GM12878 (cell line): ENCODE data around the gene CCDC68. TPM values are rescaled to one million over a fixed set of nuclear protein-coding genes. Genes with fewer than 3 reads are reported as not detected.

ENCODE experiments used
- ATAC-seq: fragments of 200-7000 bp; cut with Tn5 transposase; 3 replicates; pipeline ENCODE4 v1.9.1; 2020; ENCODE audit warnings: mild to moderate bottlenecking, moderate library complexity
- BruUV-seq: library from RNA; stranded (reverse); fragments of 400-500 nt; replicated peaks from 2 replicates; lab custom pipeline; 2021; lab: Mats Ljungman, UMichigan
- CTCF ChIA-PET: fragments of 300-600 bp; sonication (Branson Sonifier 250); formaldehyde crosslinking; extraction: SDS; loops from one replicate; lab custom pipeline; 2021; ENCODE audit warnings: inconsistent platforms; lab: Yijun Ruan, JAX
- POLR2A ChIA-PET: fragments of 350-600 bp; formaldehyde crosslinking; extraction: SDS; loops from one replicate; lab custom pipeline; 2021; ENCODE audit warnings: inconsistent platforms; lab: Charles Lee
- RAD21 ChIA-PET: fragments of 300-600 bp; sonication (Branson Sonifier 250); formaldehyde crosslinking; loops from one replicate; lab custom pipeline; 2023; ENCODE audit warnings: antibody characterized with exemption; ENCODE audit not compliant: unreplicated experiment; lab: Charles Lee
- SMC1A ChIA-PET: fragments of 300-600 bp; sonication (Branson Sonifier 250); formaldehyde crosslinking; loops from one replicate; lab custom pipeline; 2023; ENCODE audit not compliant: unreplicated experiment, uncharacterized antibody; lab: Charles Lee
- DNase-seq: peaks from one replicate; pipeline ENCODE4 v3.0.0-alpha.2; 2011; ENCODE audit warnings: low read depth, low spot score
- FAIRE-seq: peaks from 3 replicates; lab custom pipeline; 2011; peaks lifted over from hg19 to GRCh38; lab: Jason Lieb, UNC
- H2AFZ ChIP-seq: 2 replicates; pipeline ENCODE4 v1.6.0; 2011; ENCODE audit warnings: low read depth, low read length, control low read depth; ENCODE audit not compliant: control insufficient read depth
- H3K27ac ChIP-seq: 2 replicates; pipeline ENCODE4 v1.5.1; 2011; ENCODE audit warnings: control low read depth; ENCODE audit not compliant: control insufficient read depth, insufficient read depth
- H3K27me3 ChIP-seq, 2 experiments: replicated peaks in 1 of 2; 2 replicates each; pipeline versions ENCODE4 v1.6.0 to v1.6.1; 2011; ENCODE audit warnings: low read length in 1 of 2; ENCODE audit not compliant: control insufficient read depth in 2 of 2, insufficient read depth in 2 of 2
- H3K36me3 ChIP-seq, 2 experiments: 2 replicates each; pipeline ENCODE4 v1.5.1; 2011; ENCODE audit warnings: low read length in 1 of 2; ENCODE audit not compliant: control insufficient read depth in 2 of 2, insufficient read depth in 2 of 2
- H3K4me1 ChIP-seq: 2 replicates; pipeline ENCODE4 v1.6.1; 2011; ENCODE audit warnings: mild to moderate bottlenecking, low read length, moderate library complexity, mixed read lengths; ENCODE audit not compliant: control insufficient read depth, insufficient read depth
- H3K4me2 ChIP-seq: 2 replicates; pipeline ENCODE4 v1.6.0; 2011; ENCODE audit warnings: control low read depth; ENCODE audit not compliant: control insufficient read depth, insufficient read depth
- H3K4me3 ChIP-seq: fragments of 200-600 bp; sonication (generic); 2 replicates; pipeline ENCODE4 v1.5.1; 2016
- H3K79me2 ChIP-seq: 2 replicates; pipeline ENCODE4 v1.6.0; 2011; ENCODE audit warnings: low read length; ENCODE audit not compliant: control insufficient read depth, insufficient read depth
- H3K9ac ChIP-seq: 2 replicates; pipeline ENCODE4 v1.8.0; 2011; ENCODE audit warnings: low read length, control low read depth, mixed read lengths; ENCODE audit not compliant: control insufficient read depth, insufficient read depth
- H3K9me3 ChIP-seq: replicated peaks from 3 replicates; pipeline ENCODE4 v1.5.1; 2011; ENCODE audit warnings: mild to moderate bottlenecking, low read length; ENCODE audit not compliant: control insufficient read depth, insufficient read depth
- H4K20me1 ChIP-seq: 2 replicates; pipeline ENCODE4 v1.6.0; 2011; ENCODE audit not compliant: control insufficient read depth, insufficient read depth
- MTA2 ChIP-seq: fragments of 450-650 bp; IDR thresholded peaks from 2 replicates; pipeline ENCODE4 v1.6.1; 2016; ENCODE audit warnings: low read depth, mild to moderate bottlenecking, moderate library complexity
- NR2F1 ChIP-seq: fragments of 450-650 bp; conservative IDR thresholded peaks from 2 replicates; pipeline ENCODE4 v1.6.1; 2017; ENCODE audit warnings: mild to moderate bottlenecking
- WGBS: methylation state at CpG from one replicate; pipeline ENCODE4 v1.1.6; 2016; ENCODE audit warnings: low lambda C conversion rate; ENCODE audit not compliant: insufficient replicate concordance, insufficient coverage; ENCODE audit errors: missing lambda C conversion rate; 5-methylcytosine and 5-hydroxymethylcytosine counted together
- in situ Hi-C: fragments of 300-500 bp; cut with MboI; formaldehyde crosslinking; loops from 9 replicates; pipeline ENCODE4 v1.14.3; 2018; ENCODE audit warnings: mixed read lengths
- intact Hi-C: fragments of 100-400 bp; cut with micrococcal nuclease; formaldehyde crosslinking; loops from one replicate; pipeline ENCODE4 v1.14.2; 2022; ENCODE audit not compliant: unreplicated experiment
- polyA plus RNA-seq, 11 experiments: library from polyadenylated mRNA; depleted of rRNA in 4 of 11; unstranded in 6 of 11; stranded (reverse) in 5 of 11; fragments of >200 nt; fragmentation: Nextera tagmentation in 4 of 11; fragmentation: Illumina TruSeq in 1 of 11; extraction: Ambion mirVana in 4 of 11; extraction: Trizol in 1 of 11; gene quantifications; 1 replicate in 1 of 11; 2 replicates in 10 of 11; pipeline versions ENCODE4 v1.2.1 to v1.2.3, GENCODE V29; 2011 to 2016; ENCODE audit warnings: inconsistent platforms in 2 of 11, missing spikeins in 2 of 11, low read depth in 1 of 11
- total RNA-seq, 4 experiments: library from RNA; depleted of rRNA in 3 of 4; stranded (reverse); fragments of >200 nt in 3 of 4; fragmentation: Illumina TruSeq in 1 of 4; extraction: Trizol in 1 of 4; gene quantifications; 2 replicates each; pipeline versions ENCODE4 v1.2.1 to v1.2.3, GENCODE V29; 2013 to 2021
- TF ChIP-seq, protein P1 (sequence below): IDR thresholded peaks from 2 replicates; pipeline ENCODE4 v1.6.1; 2011; ENCODE audit warnings: borderline replicate concordance, low read depth, mild to moderate bottlenecking, moderate library complexity, low read length; ENCODE audit not compliant: insufficient read depth, poor library complexity, severe bottlenecking
- TF ChIP-seq, protein P2 (sequence below): IDR thresholded peaks from 2 replicates; pipeline ENCODE4 v1.6.1; 2012; ENCODE audit warnings: low read length, inconsistent platforms

CCDC68 gene
- total and polyA plus RNA-seq, 10 of the 15 experiments (the other 5 are each of a cell fraction or from before 2014, with no cell fraction given): 0.04 TPM; not detected in 9

DNA sequence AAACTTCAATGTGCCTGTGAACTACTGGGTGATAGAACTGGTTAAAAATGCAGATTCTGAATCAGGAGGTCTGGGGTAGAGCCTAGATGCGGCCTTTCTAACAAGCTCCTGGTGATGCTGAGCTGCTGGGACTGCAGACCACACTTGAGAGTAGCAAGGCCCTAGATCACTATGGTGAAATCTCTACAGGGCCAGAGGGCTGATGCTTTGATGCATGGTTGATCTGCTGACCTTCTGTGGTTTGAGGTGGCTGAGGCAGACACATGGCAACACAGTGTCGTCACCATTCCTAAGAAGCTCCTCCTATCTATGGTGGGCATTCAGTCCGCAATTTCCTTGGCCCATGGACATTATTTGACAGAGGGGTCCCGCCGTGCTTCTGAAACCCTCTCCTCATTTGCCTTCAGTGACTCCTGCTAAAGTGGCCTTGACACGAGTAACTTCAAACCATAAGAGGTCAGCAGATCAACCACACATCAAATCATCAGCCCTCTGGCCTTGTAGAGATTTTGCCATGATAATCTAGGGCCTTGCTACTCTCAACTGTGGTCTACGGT lies 19.8 kb downstream of the CCDC68 start:
- BruUV-seq: no TSS peak
- H3K4me1 ChIP-seq: no peaks in the 10 kb centered on the region
- ATAC-seq (no peak), DNase-seq (no peak), FAIRE-seq (no peak)
- no peak overlapping the region for H2AFZ ChIP-seq
- H3K27ac ChIP-seq: no peak overlapping the region
- 25% methylated on average over 7 of the region's 7 CpGs for WGBS
- intact Hi-C loops: no loop called here
- ChIA-PET CTCF (interaction anchor here (1.1 kb wide), 1 partner anchor 13 kb away, joined by 3 read pairs; no protein-coding TSS in a partner anchor), POLR2A (interaction anchor here (0.6 kb wide), 1 partner anchor 687 kb away, joined by 4 read pairs; no protein-coding TSS in a partner anchor), SMC1A (interaction anchor here (0.6 to 1.1 kb wide), 3 partner anchors 11 to 26 kb away, joined by 3 to 5 read pairs (median 4); no protein-coding TSS in a partner anchor), RAD21 (no interaction called here)
- in situ Hi-C loops: no loop called here
- H3K9me3 ChIP-seq: no peaks in the 10 kb centered on the region
- no peaks in the 10 kb centered on the region for H4K20me1 ChIP-seq
- no peaks in the 10 kb centered on the region for H3K27me3 ChIP-seq
- H3K9ac ChIP-seq: no peak overlapping the region
- H3K4me3 ChIP-seq: no peak overlapping the region
- no peaks in the 10 kb centered on the region for H3K36me3 ChIP-seq
- TF ChIP-seq, protein P1, sequence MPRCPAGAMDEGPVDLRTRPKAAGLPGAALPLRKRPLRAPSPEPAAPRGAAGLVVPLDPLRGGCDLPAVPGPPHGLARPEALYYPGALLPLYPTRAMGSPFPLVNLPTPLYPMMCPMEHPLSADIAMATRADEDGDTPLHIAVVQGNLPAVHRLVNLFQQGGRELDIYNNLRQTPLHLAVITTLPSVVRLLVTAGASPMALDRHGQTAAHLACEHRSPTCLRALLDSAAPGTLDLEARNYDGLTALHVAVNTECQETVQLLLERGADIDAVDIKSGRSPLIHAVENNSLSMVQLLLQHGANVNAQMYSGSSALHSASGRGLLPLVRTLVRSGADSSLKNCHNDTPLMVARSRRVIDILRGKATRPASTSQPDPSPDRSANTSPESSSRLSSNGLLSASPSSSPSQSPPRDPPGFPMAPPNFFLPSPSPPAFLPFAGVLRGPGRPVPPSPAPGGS: no peak
- TF ChIP-seq MTA2 (no peak), NR2F1 (0 out of 2 replicates have a peak, but pooled peaks have one; percentile 36)
- TF ChIP-seq, protein P2, sequence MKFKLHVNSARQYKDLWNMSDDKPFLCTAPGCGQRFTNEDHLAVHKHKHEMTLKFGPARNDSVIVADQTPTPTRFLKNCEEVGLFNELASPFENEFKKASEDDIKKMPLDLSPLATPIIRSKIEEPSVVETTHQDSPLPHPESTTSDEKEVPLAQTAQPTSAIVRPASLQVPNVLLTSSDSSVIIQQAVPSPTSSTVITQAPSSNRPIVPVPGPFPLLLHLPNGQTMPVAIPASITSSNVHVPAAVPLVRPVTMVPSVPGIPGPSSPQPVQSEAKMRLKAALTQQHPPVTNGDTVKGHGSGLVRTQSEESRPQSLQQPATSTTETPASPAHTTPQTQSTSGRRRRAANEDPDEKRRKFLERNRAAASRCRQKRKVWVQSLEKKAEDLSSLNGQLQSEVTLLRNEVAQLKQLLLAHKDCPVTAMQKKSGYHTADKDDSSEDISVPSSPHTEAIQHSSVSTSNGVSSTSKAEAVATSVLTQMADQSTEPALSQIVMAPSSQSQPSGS: no peak
- H3K79me2 ChIP-seq: no peaks in the 10 kb centered on the region
- H3K4me2 ChIP-seq: no peak overlapping the region
